Activated T-cell treated with anti-CD3 and anti-CD28 coated beads for 48 hours (primary cell): ENCODE data around the gene RAI1.

Experiments used
- DNase-seq: peaks from one replicate; pipeline ENCODE4 v3.0.0-alpha.2; 2020; ENCODE audit warnings: low read depth

RAI1 gene

GRCh38 chr17:17786998-17787397 is 105.7 kb downstream of the RAI1 start:
- no peak for DNase-seq

- no peak for DNase-seq
Measured at GRCh38 chr17:17787568-17787967, 106.3 kb downstream of the RAI1 start.

DNA sequence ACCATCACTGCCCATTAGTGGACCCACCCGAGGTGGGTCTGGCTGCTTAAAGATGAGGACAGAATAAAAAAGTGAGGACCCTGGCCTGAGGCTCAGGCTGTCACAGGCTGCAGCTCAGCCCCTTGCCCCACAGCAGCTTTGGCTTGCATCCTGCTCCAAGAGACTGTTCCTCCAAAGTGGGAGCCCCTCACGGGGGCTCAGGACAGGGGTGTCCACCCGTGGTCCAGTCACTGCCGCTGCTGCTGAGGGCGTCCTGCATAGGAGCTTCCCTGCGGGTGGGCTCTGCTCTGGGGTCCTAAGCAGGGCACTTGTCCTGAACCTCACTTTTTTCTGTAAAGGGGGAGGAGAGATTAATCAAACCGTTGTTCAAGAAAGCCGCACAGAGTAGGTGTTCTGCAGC is 107.7 kb downstream of the RAI1 start:
- no peak for DNase-seq

DNA sequence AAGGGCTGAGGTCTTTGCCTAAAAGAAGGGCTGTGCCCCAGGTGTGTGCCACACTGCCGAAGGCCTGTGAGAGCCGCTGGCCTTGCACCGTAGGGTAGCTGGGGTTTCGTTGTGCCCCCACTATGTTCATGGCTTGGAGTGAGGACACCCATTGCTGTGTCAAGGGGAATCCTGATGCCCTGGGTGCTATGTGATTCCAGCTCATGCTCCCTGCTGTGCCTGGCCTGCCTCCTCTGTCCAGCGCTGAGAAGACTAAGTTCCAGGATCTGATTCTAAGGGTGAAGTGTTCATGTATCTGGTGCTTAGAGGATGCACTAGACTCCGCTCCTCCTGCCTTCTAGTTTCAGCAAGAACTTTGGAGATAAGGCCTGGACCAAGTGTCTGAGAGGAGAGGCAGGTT is 108.2 kb downstream of the RAI1 start:
- no peak for DNase-seq

DNA sequence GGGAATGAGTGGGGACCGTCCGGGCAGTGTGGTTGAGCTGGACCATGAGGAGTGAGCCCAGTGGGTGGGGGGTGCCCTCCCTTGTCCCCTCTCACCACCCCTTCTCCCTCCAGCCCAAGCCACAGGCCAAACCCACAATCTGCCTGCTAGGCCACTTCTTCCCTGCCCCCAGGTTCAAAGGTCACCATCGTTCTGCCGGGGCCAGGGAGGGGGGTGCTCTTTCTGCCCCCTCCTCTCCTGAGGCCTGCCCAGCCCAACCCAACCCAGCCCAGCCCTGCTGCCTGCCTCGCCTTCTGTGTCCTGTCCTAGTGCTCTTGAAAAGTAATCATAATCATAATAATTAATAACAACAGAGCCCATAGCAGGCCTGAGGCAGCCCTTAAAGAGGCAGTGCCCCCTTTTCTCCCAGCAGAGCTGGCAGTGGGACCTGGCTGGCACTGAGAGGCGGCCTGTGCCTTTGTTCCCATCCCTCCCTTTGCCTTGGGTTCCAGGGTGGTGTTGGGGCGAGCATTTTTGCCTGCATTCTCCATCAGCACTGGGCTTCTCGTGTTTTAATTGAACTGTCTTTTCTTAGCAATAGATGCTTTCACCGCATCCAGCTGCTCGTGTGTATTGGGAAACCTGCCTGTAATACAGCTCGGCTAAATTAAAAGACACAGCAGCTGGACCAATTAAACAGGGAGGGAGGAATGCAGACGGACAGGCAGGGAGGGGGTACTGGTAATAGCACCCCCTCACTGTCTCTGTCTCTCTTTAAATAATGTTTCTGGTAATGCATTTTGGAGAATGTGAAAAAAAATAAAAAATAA is 108.8 kb downstream of the RAI1 start:
- no peak for DNase-seq

DNA sequence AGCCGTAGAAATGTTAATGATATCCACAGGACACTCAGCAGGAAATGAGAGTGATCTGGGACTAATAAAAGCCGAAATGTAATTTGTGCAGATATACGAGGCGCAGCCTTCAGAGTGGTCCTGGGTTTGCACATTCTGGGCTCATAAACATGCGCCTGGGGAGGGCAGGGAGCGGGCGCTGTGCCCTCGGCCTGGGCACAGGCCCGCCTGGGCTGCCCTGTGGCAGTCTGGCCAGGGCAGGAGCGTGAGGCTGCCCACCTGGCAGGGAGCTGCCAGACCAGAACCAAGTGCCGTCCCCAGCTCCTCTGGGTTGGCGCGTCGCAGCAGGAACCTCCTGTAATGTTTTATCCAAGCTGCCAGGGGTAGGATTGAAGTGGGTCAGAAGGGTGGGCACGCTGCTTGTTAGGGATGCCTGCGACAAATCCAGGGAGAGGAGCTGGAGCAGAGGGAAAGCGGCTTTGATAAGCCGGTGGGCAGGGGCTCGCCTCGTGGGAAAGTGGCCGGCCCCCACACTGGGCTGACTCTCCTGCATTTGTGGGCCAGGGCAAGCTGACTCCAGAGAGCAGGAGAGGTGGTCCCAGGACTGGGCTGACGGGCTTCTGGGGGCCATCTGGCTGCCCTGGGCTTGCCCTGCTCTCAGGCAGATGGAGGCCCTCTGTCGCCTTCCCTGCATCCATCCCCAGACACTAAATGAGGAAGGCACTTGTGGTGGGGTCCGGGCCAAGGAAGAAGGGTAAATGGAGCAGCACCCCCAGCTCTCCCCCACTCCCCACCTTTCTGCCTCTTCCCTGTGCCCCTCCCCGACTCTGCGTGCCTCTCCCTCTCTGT is 109.6 kb downstream of the RAI1 start:
- no peak for DNase-seq

DNA sequence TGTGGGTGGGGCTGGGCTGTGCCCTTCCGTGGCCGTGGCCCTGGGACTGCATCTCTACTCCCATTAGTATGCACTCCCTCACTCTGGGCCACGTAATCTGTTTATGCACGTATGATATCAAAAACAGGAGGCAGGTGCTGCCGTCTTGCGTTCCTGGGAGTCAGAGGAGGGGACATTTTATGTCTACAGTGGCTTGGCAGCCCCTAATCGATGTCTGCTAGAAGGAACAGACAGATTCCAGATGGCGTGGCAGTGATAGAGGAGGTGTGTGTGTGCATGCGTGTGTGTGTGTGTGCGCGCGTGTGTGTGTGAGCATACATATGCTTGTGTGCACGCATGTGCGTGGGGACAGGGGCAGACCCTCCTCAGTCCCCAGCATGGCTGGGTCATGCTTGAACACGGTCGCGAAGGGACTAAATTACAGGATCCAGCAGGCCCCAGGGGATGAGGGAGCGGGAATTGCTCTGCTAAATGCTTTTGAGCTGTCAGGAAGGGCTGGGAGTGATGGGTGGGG is 110.8 kb downstream of the RAI1 start:
- no peak for DNase-seq

DNA sequence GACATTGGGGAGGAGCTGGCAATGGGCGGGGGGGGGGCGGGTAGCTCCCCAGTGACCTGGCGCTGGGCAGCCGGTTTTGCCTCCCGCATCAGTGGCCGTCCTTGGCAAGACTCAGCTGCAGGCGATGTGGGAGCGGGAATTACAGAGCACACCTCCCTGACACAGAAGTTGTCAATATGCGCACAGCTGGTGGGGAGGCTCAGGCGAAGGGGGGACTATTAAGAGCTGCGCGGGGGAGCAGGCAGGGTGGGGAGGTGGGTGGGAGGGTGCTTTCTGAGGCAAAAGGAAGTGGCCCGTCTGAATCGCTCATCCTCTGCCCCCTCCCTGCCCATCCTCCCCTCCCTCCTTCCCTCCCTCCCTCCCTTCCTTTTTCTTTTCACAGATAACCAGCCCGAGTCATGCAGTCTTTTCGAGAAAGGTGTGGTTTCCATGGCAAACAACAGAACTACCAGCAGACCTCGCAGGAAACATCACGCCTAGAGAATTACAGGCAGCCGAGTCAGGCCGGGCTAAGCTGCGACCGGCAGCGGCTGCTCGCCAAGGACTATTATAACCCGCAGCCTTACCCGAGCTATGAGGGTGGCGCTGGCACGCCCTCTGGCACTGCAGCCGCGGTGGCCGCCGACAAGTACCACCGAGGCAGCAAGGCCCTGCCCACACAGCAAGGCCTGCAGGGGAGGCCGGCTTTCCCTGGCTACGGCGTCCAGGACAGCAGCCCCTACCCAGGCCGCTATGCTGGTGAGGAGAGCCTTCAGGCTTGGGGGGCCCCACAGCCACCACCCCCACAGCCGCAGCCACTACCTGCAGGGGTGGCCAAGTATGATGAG is 111.5 kb downstream of the RAI1 start:
- peak; percentile 42 for DNase-seq

- DNase-seq = no peak
Measured at GRCh38 chr17:17793378-17794214, 112.3 kb downstream of the RAI1 start.

GRCh38 chr17:17794382-17794781 is 113.1 kb downstream of the RAI1 start:
- DNase-seq = no peak

DNA sequence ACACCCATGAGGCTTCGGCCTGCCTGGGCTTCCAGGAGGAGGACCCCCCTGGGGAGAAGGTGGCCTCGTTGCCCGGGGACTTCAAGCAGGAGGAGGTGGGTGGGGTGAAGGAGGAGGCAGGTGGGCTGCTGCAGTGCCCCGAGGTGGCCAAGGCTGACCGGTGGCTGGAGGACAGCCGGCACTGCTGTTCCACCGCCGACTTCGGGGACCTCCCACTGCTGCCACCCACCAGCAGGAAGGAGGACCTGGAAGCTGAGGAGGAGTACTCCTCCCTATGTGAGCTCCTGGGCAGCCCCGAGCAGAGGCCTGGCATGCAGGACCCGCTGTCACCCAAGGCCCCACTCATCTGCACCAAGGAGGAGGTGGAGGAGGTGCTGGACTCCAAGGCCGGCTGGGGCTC is 114.0 kb downstream of the RAI1 start:
- DNase-seq = no peak

- no peak for DNase-seq
Measured at GRCh38 chr17:17795946-17796786, 114.9 kb downstream of the RAI1 start.

DNA sequence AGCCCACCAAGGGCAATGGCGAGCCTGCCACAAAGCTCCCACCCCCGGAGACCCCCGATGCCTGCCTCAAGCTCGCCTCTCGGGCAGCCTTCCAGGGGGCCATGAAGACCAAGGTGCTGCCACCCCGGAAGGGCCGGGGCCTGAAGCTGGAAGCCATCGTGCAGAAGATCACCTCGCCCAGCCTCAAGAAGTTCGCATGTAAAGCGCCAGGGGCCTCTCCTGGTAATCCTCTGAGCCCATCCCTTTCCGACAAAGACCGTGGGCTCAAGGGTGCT is 115.5 kb downstream of the RAI1 start:
- no peak for DNase-seq

DNA sequence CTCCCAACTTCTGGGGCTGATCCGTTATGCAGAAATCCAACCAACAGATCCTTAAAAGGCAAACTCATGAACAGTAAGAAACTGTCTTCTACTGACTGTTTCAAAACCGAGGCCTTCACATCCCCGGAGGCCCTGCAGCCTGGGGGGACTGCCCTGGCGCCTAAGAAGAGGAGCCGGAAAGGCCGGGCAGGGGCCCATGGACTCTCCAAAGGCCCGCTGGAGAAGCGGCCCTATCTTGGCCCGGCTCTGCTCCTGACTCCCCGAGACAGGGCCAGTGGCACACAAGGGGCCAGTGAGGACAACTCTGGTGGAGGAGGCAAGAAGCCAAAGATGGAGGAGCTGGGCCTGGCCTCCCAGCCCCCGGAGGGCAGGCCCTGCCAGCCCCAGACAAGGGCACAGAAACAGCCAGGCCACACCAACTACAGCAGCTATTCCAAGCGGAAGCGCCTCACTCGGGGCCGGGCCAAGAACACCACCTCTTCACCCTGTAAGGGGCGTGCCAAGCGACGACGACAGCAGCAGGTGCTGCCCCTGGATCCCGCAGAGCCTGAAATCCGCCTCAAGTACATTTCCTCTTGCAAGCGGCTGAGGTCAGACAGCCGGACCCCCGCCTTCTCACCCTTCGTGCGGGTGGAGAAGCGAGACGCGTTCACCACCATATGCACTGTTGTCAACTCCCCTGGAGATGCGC is 116.0 kb downstream of the RAI1 start:
- no peak for DNase-seq

GRCh38 chr17:17798010-17798556 is 116.8 kb downstream of the RAI1 start:
- DNase-seq = no peak

DNA sequence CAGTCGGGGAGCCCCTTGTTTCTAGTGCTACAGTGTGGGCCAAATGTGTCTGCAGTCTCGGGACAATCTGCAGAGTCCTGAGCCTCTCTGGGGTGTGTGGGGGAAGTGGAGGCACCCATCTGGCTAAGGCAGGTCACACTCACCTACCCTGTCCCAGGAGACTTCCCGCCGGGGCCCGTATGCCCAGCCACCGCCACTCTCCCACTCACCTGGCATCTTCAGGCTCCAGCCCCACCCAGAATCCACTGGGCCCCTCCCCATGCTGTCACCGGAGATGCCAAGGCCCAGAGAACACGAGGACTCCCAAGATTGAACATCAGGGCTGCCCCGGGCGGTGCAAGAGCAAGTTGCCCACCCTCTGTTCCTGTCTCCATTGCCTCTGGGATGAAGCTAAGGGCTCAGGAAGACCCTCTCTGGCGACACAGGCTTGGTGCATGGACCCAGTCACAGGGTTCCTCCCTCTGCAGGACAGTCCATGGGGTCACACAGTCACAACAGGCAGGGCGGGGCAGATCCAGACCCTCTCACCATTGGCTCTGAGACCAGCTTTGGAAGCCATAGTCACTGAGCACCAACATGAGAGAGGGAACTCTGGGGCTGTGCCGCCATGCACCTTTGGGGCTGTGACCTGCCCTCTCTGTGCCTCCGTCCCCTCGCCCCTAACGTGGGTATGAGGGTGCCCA is 117.5 kb downstream of the RAI1 start:
- no peak for DNase-seq

GRCh38 chr17:17800504-17801021 is 119.3 kb downstream of the RAI1 start:
- no peak for DNase-seq

GRCh38 chr17:17801800-17802481 is 120.7 kb downstream of the RAI1 start:
- no peak for DNase-seq
